ENCODE measurements around the gene METTL25. TPM values are rescaled to one million over a fixed set of nuclear protein-coding genes. Genes with fewer than 3 reads are reported as not detected.

Gene METTL25
- polyA plus RNA-seq, 1 donor (not counting 4 experiments of a cell fraction or from before 2014, with no cell fraction given), result 6.0 TPM

DNA sequence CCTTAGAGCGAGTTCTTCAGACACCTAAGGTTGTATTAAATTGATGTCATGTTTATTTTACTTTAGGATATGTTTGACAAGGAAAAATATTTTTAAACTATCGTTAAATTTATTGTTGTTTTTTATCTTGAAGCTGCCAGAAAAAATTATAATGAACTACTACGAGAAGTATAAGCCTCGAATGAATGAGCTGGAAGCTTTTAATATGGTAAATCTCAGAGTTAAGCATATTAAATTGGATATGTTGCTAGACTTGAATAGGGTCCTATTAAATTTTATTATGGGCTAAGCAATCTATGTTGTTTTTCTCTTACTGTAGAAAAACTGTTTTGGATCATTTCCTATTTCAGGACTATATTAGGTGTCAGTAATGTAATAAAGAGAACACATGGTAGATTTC is 118.2 kb downstream of the METTL25 start:
- dilution Hi-C loops (cut with MboI; ENCODE audit: extremely low pct_ligation_motif_present, low sequenced_read_pairs), result no loop called here
- peaks cover 5% of the 10 kb centered on the region for H3K4me1 ChIP-seq (ENCODE audit: control insufficient read depth, extremely low read depth, insufficient read depth, low read length)

DNA sequence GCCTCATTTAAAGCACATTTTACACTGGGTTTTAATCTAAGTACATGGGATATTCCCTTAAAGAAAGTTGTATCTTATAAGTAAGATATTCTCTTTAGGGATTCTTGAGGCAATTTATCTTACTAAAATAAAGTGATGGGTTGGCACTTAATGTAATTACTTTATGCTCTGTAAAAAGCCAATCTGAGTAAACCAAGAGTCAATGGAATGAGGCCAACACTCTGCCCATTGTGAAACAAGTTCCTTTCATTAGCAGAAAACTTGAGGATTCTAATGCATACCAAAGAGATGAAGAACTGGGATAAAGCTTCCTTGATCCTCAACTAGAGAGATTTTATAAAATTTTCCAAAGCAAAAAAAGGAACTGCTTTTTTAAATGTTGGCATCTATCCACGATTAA is 121.2 kb downstream of the METTL25 start:
- H3K4me3 ChIP-seq (ENCODE audit: control insufficient read depth in 2 of 3, extremely low read depth in 1 of 3, insufficient read depth in 2 of 3, low read depth in 1 of 3, low read length in 3 of 3), result no peak overlapping the region
- H3K9me1 ChIP-seq (ENCODE audit: control insufficient read depth, extremely low read depth, insufficient read depth, low read length), result no peaks in the 10 kb centered on the region
- H3K79me2 ChIP-seq (ENCODE audit: control insufficient read depth, insufficient read depth, low read length), result no peaks in the 10 kb centered on the region
- H3K4me1 ChIP-seq (ENCODE audit: control insufficient read depth, extremely low read depth, insufficient read depth, low read length), result peaks cover 5% of the 10 kb centered on the region
- dilution Hi-C loops (cut with MboI; ENCODE audit: extremely low pct_ligation_motif_present, low sequenced_read_pairs), result no loop called here
- DNase-seq (ENCODE audit: low read depth, low spot score) (no peak), FAIRE-seq (peak; percentile 58)
- H3K27me3 ChIP-seq (ENCODE audit: control insufficient read depth, extremely low read depth, insufficient read depth, low read length), result no peaks in the 10 kb centered on the region
- H3K27ac ChIP-seq (ENCODE audit: control insufficient read depth, insufficient read depth, low read length), result no peak overlapping the region
- TF ChIP-seq CTCF (optimal IDR thresholded peaks at IDR 0.05 in 1 of 3, IDR thresholded peaks at IDR 0.05 in 1 of 3, conservative IDR thresholded peaks at IDR 0.05 in 1 of 3; ENCODE audit: extremely low read depth in 1 of 3, insufficient read depth in 2 of 3, low read length in 3 of 3), result no peak
- TF ChIP-seq EZH2 (IDR thresholded peaks at IDR 0.05; ENCODE audit: low read length), result no peak
- H3K9ac ChIP-seq (ENCODE audit: control insufficient read depth, extremely low read depth, insufficient read depth, low read length), result no peak overlapping the region
- H3K36me3 ChIP-seq (ENCODE audit: control insufficient read depth in 2 of 2, extremely low read depth in 1 of 2, insufficient read depth in 2 of 2, low read length in 2 of 2), result no peaks in the 10 kb centered on the region
- no peaks in the 10 kb centered on the region for H3K9me3 ChIP-seq (ENCODE audit: control insufficient read depth, low read depth, low read length)
- no peak overlapping the region for H3K4me2 ChIP-seq (ENCODE audit: control insufficient read depth, extremely low read depth, insufficient read depth, low read depth, low read length)
- H2AFZ ChIP-seq (ENCODE audit: control insufficient read depth, low read length), result no peak overlapping the region
- no peaks in the 10 kb centered on the region for H4K20me1 ChIP-seq (ENCODE audit: control insufficient read depth, extremely low read depth, insufficient read depth, low read length)

More for the DNA sequence above, 118.2 kb downstream of the METTL25 start:
- no peak overlapping the region for H3K4me2 ChIP-seq (ENCODE audit: control insufficient read depth, extremely low read depth, insufficient read depth, low read depth, low read length)
- H3K9me1 ChIP-seq (ENCODE audit: control insufficient read depth, extremely low read depth, insufficient read depth, low read length), result no peaks in the 10 kb centered on the region
- DNase-seq (ENCODE audit: low read depth, low spot score) (no peak), FAIRE-seq (no peak)
- H4K20me1 ChIP-seq (ENCODE audit: control insufficient read depth, extremely low read depth, insufficient read depth, low read length), result no peaks in the 10 kb centered on the region
- H3K79me2 ChIP-seq (ENCODE audit: control insufficient read depth, insufficient read depth, low read length), result no peaks in the 10 kb centered on the region
- TF ChIP-seq EZH2 (IDR thresholded peaks at IDR 0.05; ENCODE audit: low read length) (no peak), CTCF (optimal IDR thresholded peaks at IDR 0.05 in 1 of 3, IDR thresholded peaks at IDR 0.05 in 1 of 3, conservative IDR thresholded peaks at IDR 0.05 in 1 of 3; ENCODE audit: extremely low read depth in 1 of 3, insufficient read depth in 2 of 3, low read length in 3 of 3) (no peak)
- no peak overlapping the region for H2AFZ ChIP-seq (ENCODE audit: control insufficient read depth, low read length)
- H3K4me3 ChIP-seq (ENCODE audit: control insufficient read depth in 2 of 3, extremely low read depth in 1 of 3, insufficient read depth in 2 of 3, low read depth in 1 of 3, low read length in 3 of 3), result no peak overlapping the region
- H3K27ac ChIP-seq (ENCODE audit: control insufficient read depth, insufficient read depth, low read length), result no peak overlapping the region
- H3K9ac ChIP-seq (ENCODE audit: control insufficient read depth, extremely low read depth, insufficient read depth, low read length), result no peak overlapping the region
- H3K9me3 ChIP-seq (ENCODE audit: control insufficient read depth, low read depth, low read length), result no peaks in the 10 kb centered on the region
- H3K36me3 ChIP-seq (ENCODE audit: control insufficient read depth in 2 of 2, extremely low read depth in 1 of 2, insufficient read depth in 2 of 2, low read length in 2 of 2), result no peaks in the 10 kb centered on the region
- no peaks in the 10 kb centered on the region for H3K27me3 ChIP-seq (ENCODE audit: control insufficient read depth, extremely low read depth, insufficient read depth, low read length)
